AG04450 (cell line): ENCODE results near the gene IQCE. TPM values are rescaled to one million over a fixed set of nuclear protein-coding genes. Genes with fewer than 3 reads are reported as not detected.

ENCODE experiments used
- CTCF ChIA-PET: fragments of 300-600, 350-600 bp; formaldehyde crosslinking; extraction: SDS; loops from one replicate; lab custom pipeline; 2022; ENCODE audit warnings: antibody characterized with exemption, inconsistent platforms; lab: Charles Lee
- POLR2A ChIA-PET: fragments of 350-600 bp; formaldehyde crosslinking; extraction: SDS; loops from one replicate; lab custom pipeline; 2021; ENCODE audit warnings: antibody characterized with exemption, inconsistent platforms; lab: Yijun Ruan, JAX
- DNase-seq: peaks from one replicate; pipeline ENCODE4 v3.0.0-alpha.2; 2011; ENCODE audit warnings: low read depth, low spot score
- H3K27ac ChIP-seq: one replicate; pipeline ENCODE4 v1.5.1; 2012; ENCODE audit warnings: low read depth, low read length, control low read depth
- H3K27me3 ChIP-seq: one replicate; pipeline ENCODE4 v1.6.0; 2012; ENCODE audit warnings: low read length; ENCODE audit not compliant: control insufficient read depth, insufficient read depth
- H3K4me3 ChIP-seq: 2 replicates; pipeline ENCODE4 v1.5.1; 2011; ENCODE audit warnings: mild to moderate bottlenecking, low read depth, low read length, control low read depth
- H3K9me3 ChIP-seq: 2 replicates; pipeline ENCODE4 v1.5.1; 2012; ENCODE audit warnings: low read length; ENCODE audit not compliant: control insufficient read depth, insufficient read depth
- CTCF ChIP-seq: IDR thresholded peaks from 2 replicates; pipeline ENCODE4 v1.5.1; 2011; ENCODE audit warnings: low read depth, low read length, control low read depth, inconsistent platforms
- polyA plus RNA-seq: library from polyadenylated mRNA; depleted of rRNA; stranded (reverse); fragments of >200 nt; gene quantifications from 2 replicates; pipeline ENCODE4 v1.2.3, GENCODE V29; 2011

The IQCE gene
- polyA plus RNA-seq, 1 experiment, result 6.8 TPM

- ChIA-PET POLR2A (no interaction called here), CTCF (no interaction called here)
- Histone ChIP-seq H3K27ac (no peak overlapping the region), H3K9me3 (no peaks in the 10 kb centered on the region; the same call in 1 of the 2 replicates), H3K27me3 (no peaks in the 10 kb centered on the region), H3K4me3 (no peak overlapping the region)
- TF ChIP-seq CTCF, result no peak
- DNase-seq, result no peak
Observed at GRCh38 chr7:2580636-2581035, 21.9 kb downstream of the IQCE start.

- TF ChIP-seq CTCF, result no peak
- CTCF ChIA-PET, result no interaction called here
- Histone ChIP-seq H3K27ac (no peak overlapping the region), H3K27me3 (no peaks in the 10 kb centered on the region), H3K4me3 (no peak overlapping the region), H3K9me3 (no peaks in the 10 kb centered on the region; the same call in 1 of the 2 replicates)
- no peak for DNase-seq
- POLR2A ChIA-PET, result no interaction called here
Observed at GRCh38 chr7:2582006-2582735, 23.4 kb downstream of the IQCE start.

GRCh38 chr7:2583798-2584580 is 25.2 kb downstream of the IQCE start:
- POLR2A ChIA-PET, result no interaction called here
- CTCF ChIA-PET, result no interaction called here
- H3K27ac ChIP-seq, result no peak overlapping the region
- no peaks in the 10 kb centered on the region; the same call in 1 of the 2 replicates for H3K9me3 ChIP-seq
- TF ChIP-seq CTCF, result no peak
- no peaks in the 10 kb centered on the region for H3K27me3 ChIP-seq
- DNase-seq, result no peak
- no peak overlapping the region for H3K4me3 ChIP-seq

- CTCF ChIA-PET, result interaction anchor here (1.3 to 1.4 kb wide), 2 partner anchors 18 to 85 kb away, joined by 3 read pairs; no protein-coding TSS in a partner anchor
- no peak overlapping the region for H3K4me3 ChIP-seq
- TF ChIP-seq CTCF, result no peak
- H3K27ac ChIP-seq, result no peak overlapping the region
- no peaks in the 10 kb centered on the region; the same call in 1 of the 2 replicates for H3K9me3 ChIP-seq
- DNase-seq, result no peak
- POLR2A ChIA-PET, result no interaction called here
- H3K27me3 ChIP-seq, result no peaks in the 10 kb centered on the region
Observed at GRCh38 chr7:2585446-2585845, 26.7 kb downstream of the IQCE start.
